Thoracic aorta (tissue), 2 donors: ENCODE results near the gene IGFBP3. TPM values are rescaled to one million over a fixed set of nuclear protein-coding genes. Genes with fewer than 3 reads are reported as not detected.

Source experiments
- ATAC-seq: fragments of 150-250 bp; one replicate; pipeline ENCODE4 v1.8.0; 2017; ENCODE audit warnings: low read depth; ENCODE audit not compliant: insufficient number of reproducible peaks, low FRiP score
- DNase-seq: peaks from one replicate; pipeline ENCODE4 v3.0.0-alpha.2; 2020; ENCODE audit warnings: low spot score
- H3K27ac ChIP-seq, 2 donors: fragments of 200-600 bp; sonication (generic); 1 replicate in 1 of 2; 2 replicates in 1 of 2; pipeline ENCODE4 v1.5.1; 2016; ENCODE audit warnings: mild to moderate bottlenecking in 2 of 2, moderate library complexity in 2 of 2
- H3K27me3 ChIP-seq: fragments of 200-600 bp; sonication (generic); replicated peaks from 2 replicates; pipeline ENCODE4 v1.6.0; 2016; ENCODE audit warnings: mild to moderate bottlenecking; ENCODE audit not compliant: insufficient read depth
- H3K36me3 ChIP-seq: fragments of 200-600 bp; sonication (generic); one replicate; pipeline ENCODE4 v1.5.1; 2016
- H3K4me1 ChIP-seq, 2 donors: fragments of 200-600 bp; sonication (generic); 1 replicate in 1 of 2; 2 replicates in 1 of 2; pipeline versions ENCODE4 v1.5.1 to v1.6.0; 2016; ENCODE audit warnings: low read depth in 2 of 2, mild to moderate bottlenecking in 1 of 2; ENCODE audit not compliant: control insufficient read depth in 1 of 2
- H3K4me3 ChIP-seq: fragments of 200-600 bp; sonication (generic); 2 replicates; pipeline ENCODE4 v1.5.1; 2016; ENCODE audit warnings: mild to moderate bottlenecking
- H3K9me3 ChIP-seq: fragments of 200-600 bp; sonication (generic); 2 replicates; pipeline ENCODE4 v1.5.1; 2016
- CTCF ChIP-seq: fragments of 200-600 bp; sonication (generic); IDR thresholded peaks from one replicate; pipeline ENCODE4 v1.5.1; 2019; ENCODE audit warnings: antibody characterized with exemption
- total RNA-seq, 2 donors: library from RNA; depleted of rRNA; stranded (reverse); fragments of >200 nt; gene quantifications; one replicate each; pipeline versions ENCODE4 v1.1.0 to v1.2.3, GENCODE V29; 2016

IGFBP3 gene
- total RNA-seq, 2 donors from 2014 or later = 884 to 1,323 TPM

GRCh38 chr7:45881759-45882464, 39.2 kb downstream of the IGFBP3 start:
- peaks cover 3% of the 10 kb centered on the region for H3K9me3 ChIP-seq
- H3K27me3 ChIP-seq = no peaks in the 10 kb centered on the region
- H3K4me3 ChIP-seq = no peak overlapping the region
- ATAC-seq (no peak), DNase-seq (no peak)
- TF ChIP-seq CTCF = no peak
- no peaks in the 10 kb centered on the region for H3K36me3 ChIP-seq
- no peak overlapping the region for H3K27ac ChIP-seq
- no peaks in the 10 kb centered on the region for H3K4me1 ChIP-seq

DNA sequence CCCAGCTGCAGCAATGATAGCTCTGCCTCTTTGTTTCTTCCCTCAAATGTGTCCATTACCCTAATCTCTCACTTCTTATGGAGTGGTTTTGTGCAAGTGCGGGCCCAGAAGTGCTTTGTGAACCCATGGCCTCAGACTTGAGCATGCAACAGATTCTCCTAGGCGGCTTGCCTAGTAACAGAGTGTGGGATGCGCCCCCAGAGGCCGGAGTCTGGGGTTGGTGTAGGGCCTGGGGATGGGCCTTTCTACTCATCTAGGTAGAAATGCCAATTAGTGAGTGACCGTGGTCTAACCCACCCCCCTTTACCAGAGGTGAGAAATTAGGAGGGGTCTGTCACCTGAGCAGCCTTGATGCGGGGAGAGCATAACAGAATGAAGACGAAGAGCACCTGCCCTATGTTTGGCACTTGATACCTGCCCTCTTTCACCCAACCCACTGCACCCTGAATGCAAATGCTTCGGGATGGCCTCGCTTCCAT, 39.8 kb downstream of the IGFBP3 start:
- Histone ChIP-seq H3K4me3 (no peak overlapping the region), H3K27me3 (no peaks in the 10 kb centered on the region), H3K9me3 (peaks cover 3% of the 10 kb centered on the region), H3K36me3 (no peaks in the 10 kb centered on the region), H3K4me1 (no peaks in the 10 kb centered on the region), H3K27ac (no peak overlapping the region)
- ATAC-seq = no peak
- no peak for TF ChIP-seq CTCF
- no peak for DNase-seq

- no peak for ATAC-seq
- no peaks in the 10 kb centered on the region for H3K27me3 ChIP-seq
Observed at GRCh38 chr7:45880433-45880860, 40.6 kb downstream of the IGFBP3 start.

GRCh38 chr7:45878457-45879144, 42.5 kb downstream of the IGFBP3 start:
- ATAC-seq (no peak), DNase-seq (no peak)
- no peak for TF ChIP-seq CTCF
- H3K36me3 ChIP-seq = no peaks in the 10 kb centered on the region
- H3K27ac ChIP-seq = no peak overlapping the region
- no peaks in the 10 kb centered on the region for H3K27me3 ChIP-seq
- no peak overlapping the region for H3K4me3 ChIP-seq
- H3K9me3 ChIP-seq = peaks cover 3% of the 10 kb centered on the region
- H3K4me1 ChIP-seq = no peaks in the 10 kb centered on the region

More at GRCh38 chr7:45880433-45880860, 40.6 kb downstream of the IGFBP3 start:
- no peak for TF ChIP-seq CTCF
- Histone ChIP-seq H3K36me3 (no peaks in the 10 kb centered on the region), H3K4me3 (no peak overlapping the region), H3K27ac (no peak overlapping the region), H3K4me1 (no peaks in the 10 kb centered on the region), H3K9me3 (peaks cover 3% of the 10 kb centered on the region)
- DNase-seq = no peak

GRCh38 chr7:45876519-45876918, 44.6 kb downstream of the IGFBP3 start:
- DNase-seq = no peak
- Histone ChIP-seq H3K36me3 (no peaks in the 10 kb centered on the region), H3K4me3 (no peak overlapping the region), H3K27me3 (no peaks in the 10 kb centered on the region), H3K4me1 (no peaks in the 10 kb centered on the region), H3K9me3 (peaks cover 3% of the 10 kb centered on the region), H3K27ac (no peak overlapping the region)
- no peak for ATAC-seq
- TF ChIP-seq CTCF = no peak
